Measurements from ENCODE around the gene FNDC10. TPM values are rescaled to one million over a fixed set of nuclear protein-coding genes. Genes with fewer than 3 reads are reported as not detected.

The FNDC10 gene
- total RNA-seq, 4 donors from 2014 or later: 4.1 to 6.9 (median 5.7) TPM

- Histone ChIP-seq H3K27me3 (no peaks in the 10 kb centered on the region), H3K4me1 (peaks cover 0 to 47% (median 0%) of the 10 kb centered on the region in 4 donors), H3K9me3 (no peaks in the 10 kb centered on the region), H3K36me3 (peaks cover 0 to 28% (median 0%) of the 10 kb centered on the region in 3 donors), H3K27ac (no peak overlapping the region), H3K4me3 (no peak overlapping the region)
- TF ChIP-seq POLR2A (IDR thresholded peaks at IDR 0.05) (no peak), CTCF (IDR thresholded peaks at IDR 0.05) (no peak)
- no peak for DNase-seq
Observed at GRCh38 chr1:1569341-1569740, 30.6 kb downstream of the FNDC10 start.

DNA sequence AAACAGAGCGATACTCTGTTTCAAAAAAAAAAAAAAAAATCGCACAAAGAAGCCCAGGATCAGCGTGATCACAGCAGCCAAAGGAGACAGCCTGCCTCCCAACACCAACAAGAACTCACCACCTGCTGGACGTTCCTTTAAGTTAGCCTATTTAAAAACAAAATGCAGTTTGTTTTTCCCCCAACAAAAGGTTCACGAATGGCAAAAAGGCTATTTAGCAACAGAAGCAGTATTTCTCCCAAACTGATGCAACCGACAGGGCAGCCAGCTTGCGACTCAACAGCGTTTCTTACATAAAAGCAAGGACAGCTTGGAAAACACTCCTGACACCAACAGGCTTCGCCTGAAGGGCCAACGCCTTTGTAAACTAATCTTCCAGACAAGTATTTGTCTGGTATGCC, 32.0 kb downstream of the FNDC10 start:
- Histone ChIP-seq H3K36me3 (peaks cover 0 to 43% (median 0%) of the 10 kb centered on the region in 3 donors), H3K27me3 (no peaks in the 10 kb centered on the region), H3K4me1 (peaks cover 0 to 38% (median 0%) of the 10 kb centered on the region in 4 donors), H3K4me3 (no peak overlapping the region), H3K9me3 (no peaks in the 10 kb centered on the region), H3K27ac (no peak overlapping the region)
- TF ChIP-seq CTCF (IDR thresholded peaks at IDR 0.05): no peak
- no peak for TF ChIP-seq POLR2A (IDR thresholded peaks at IDR 0.05)
- no peak for DNase-seq

- no peak for DNase-seq
- peaks cover 0 to 48% (median 0%) of the 10 kb centered on the region in 3 donors for H3K36me3 ChIP-seq
- H3K27me3 ChIP-seq: no peaks in the 10 kb centered on the region
- TF ChIP-seq POLR2A (IDR thresholded peaks at IDR 0.05) (no peak), CTCF (IDR thresholded peaks at IDR 0.05) (no peak)
- no peaks in the 10 kb centered on the region for H3K9me3 ChIP-seq
- H3K4me1 ChIP-seq: peaks cover 0 to 32% (median 0%) of the 10 kb centered on the region in 4 donors
- H3K4me3 ChIP-seq: no peak overlapping the region
- no peak overlapping the region for H3K27ac ChIP-seq
Observed at GRCh38 chr1:1567152-1567875, 32.6 kb downstream of the FNDC10 start.

GRCh38 chr1:1565340-1565739, 34.6 kb downstream of the FNDC10 start:
- H3K4me3 ChIP-seq: no peak overlapping the region
- H3K4me1 ChIP-seq: peaks cover 0 to 19% (median 0%) of the 10 kb centered on the region in 4 donors
- H3K27ac ChIP-seq: no peak overlapping the region
- TF ChIP-seq POLR2A (IDR thresholded peaks at IDR 0.05): no peak
- H3K27me3 ChIP-seq: no peaks in the 10 kb centered on the region
- H3K36me3 ChIP-seq: peaks cover 0 to 62% (median 0%) of the 10 kb centered on the region in 3 donors
- H3K9me3 ChIP-seq: no peaks in the 10 kb centered on the region
- DNase-seq: no peak

GRCh38 chr1:1564268-1564667, 35.7 kb downstream of the FNDC10 start:
- Histone ChIP-seq H3K4me3 (no peak overlapping the region), H3K27me3 (no peaks in the 10 kb centered on the region), H3K4me1 (peaks cover 0 to 13% (median 0%) of the 10 kb centered on the region in 4 donors), H3K36me3 (peaks cover 0 to 62% (median 0%) of the 10 kb centered on the region in 3 donors), H3K9me3 (no peaks in the 10 kb centered on the region), H3K27ac (no peak overlapping the region)
- TF ChIP-seq POLR2A (IDR thresholded peaks at IDR 0.05): no peak
- no peak for TF ChIP-seq CTCF (IDR thresholded peaks at IDR 0.05)
- no peak for DNase-seq

DNA sequence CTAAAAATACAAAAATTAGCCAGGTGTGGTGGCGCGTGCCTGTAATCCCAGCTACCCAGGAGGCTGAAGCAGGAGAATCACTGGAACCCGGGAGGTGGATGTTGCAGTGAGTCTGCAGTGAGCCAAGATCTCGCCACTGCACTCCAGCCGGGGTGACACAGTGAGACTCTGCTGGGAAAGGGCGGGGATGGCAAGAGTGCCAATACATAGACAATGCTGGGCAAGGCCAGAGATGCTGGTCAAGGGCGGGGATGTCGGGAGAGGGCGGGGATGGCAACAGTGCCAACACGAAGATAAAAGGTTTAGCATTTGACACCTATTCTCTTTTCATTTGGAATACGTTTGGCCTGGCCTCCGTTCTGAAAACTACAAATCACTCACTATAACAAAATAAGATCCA, 36.2 kb downstream of the FNDC10 start:
- H3K27me3 ChIP-seq: no peaks in the 10 kb centered on the region
- TF ChIP-seq CTCF (IDR thresholded peaks at IDR 0.05) (no peak), POLR2A (IDR thresholded peaks at IDR 0.05) (no peak)
- H3K9me3 ChIP-seq: no peaks in the 10 kb centered on the region
- H3K27ac ChIP-seq: no peak overlapping the region
- DNase-seq: no peak
- H3K4me3 ChIP-seq: no peak overlapping the region
- H3K36me3 ChIP-seq: peaks cover 0 to 60% (median 0%) of the 10 kb centered on the region in 3 donors
- peaks cover 0 to 13% (median 0%) of the 10 kb centered on the region in 4 donors for H3K4me1 ChIP-seq
